ENCODE results near the gene PTPN3. TPM values are rescaled to one million over a fixed set of nuclear protein-coding genes. Genes with fewer than 3 reads are reported as not detected.

Gene PTPN3
- total RNA-seq, 2 donors from 2014 or later, result 6.9 to 7.9 TPM

- DNase-seq (ENCODE audit: low spot score), result no peak
- Histone ChIP-seq H3K27ac (no peak overlapping the region), H3K9me3 (no peaks in the 10 kb centered on the region), H3K36me3 (peaks cover 33% of the 10 kb centered on the region), H3K4me1 (no peaks in the 10 kb centered on the region), H3K27me3 (no peaks in the 10 kb centered on the region), H3K4me3 (no peak overlapping the region)
- TF ChIP-seq CTCF (IDR thresholded peaks at IDR 0.05), result no peak
Observed at GRCh38 chr9:109403766-109404320, 94.3 kb downstream of the PTPN3 start.

- H3K27ac ChIP-seq, result no peak overlapping the region
- no peaks in the 10 kb centered on the region for H3K27me3 ChIP-seq
- no peak for DNase-seq (ENCODE audit: low spot score)
- no peak overlapping the region for H3K4me3 ChIP-seq
- H3K9me3 ChIP-seq, result no peaks in the 10 kb centered on the region
- no peaks in the 10 kb centered on the region for H3K4me1 ChIP-seq
- TF ChIP-seq CTCF (IDR thresholded peaks at IDR 0.05), result no peak
- peaks cover 31% of the 10 kb centered on the region for H3K36me3 ChIP-seq
Observed at GRCh38 chr9:109403116-109403515, 95.0 kb downstream of the PTPN3 start.

GRCh38 chr9:109401990-109402318 lies 96.2 kb downstream of the PTPN3 start:
- Histone ChIP-seq H3K27me3 (no peaks in the 10 kb centered on the region), H3K4me3 (no peak overlapping the region), H3K36me3 (peaks cover 22% of the 10 kb centered on the region), H3K4me1 (no peaks in the 10 kb centered on the region), H3K9me3 (no peaks in the 10 kb centered on the region), H3K27ac (no peak overlapping the region)
- no peak for DNase-seq (ENCODE audit: low spot score)
- TF ChIP-seq CTCF (IDR thresholded peaks at IDR 0.05), result no peak

- no peak for DNase-seq (ENCODE audit: low spot score)
- peak; percentile 42 to 71 for TF ChIP-seq CTCF (IDR thresholded peaks at IDR 0.05)
- H3K27ac ChIP-seq, result no peak overlapping the region
- H3K27me3 ChIP-seq, result no peaks in the 10 kb centered on the region
- H3K36me3 ChIP-seq, result peaks cover 16% of the 10 kb centered on the region
- no peak overlapping the region for H3K4me3 ChIP-seq
- H3K4me1 ChIP-seq, result no peaks in the 10 kb centered on the region
- H3K9me3 ChIP-seq, result no peaks in the 10 kb centered on the region
Observed at GRCh38 chr9:109401169-109401989, 96.7 kb downstream of the PTPN3 start.

- H3K4me1 ChIP-seq, result no peaks in the 10 kb centered on the region
- H3K27me3 ChIP-seq, result no peaks in the 10 kb centered on the region
- H3K9me3 ChIP-seq, result no peaks in the 10 kb centered on the region
- peaks cover 7% of the 10 kb centered on the region for H3K36me3 ChIP-seq
- DNase-seq (ENCODE audit: low spot score), result no peak
- H3K27ac ChIP-seq, result no peak overlapping the region
- H3K4me3 ChIP-seq, result no peak overlapping the region
- no peak for TF ChIP-seq CTCF (IDR thresholded peaks at IDR 0.05)
Observed at GRCh38 chr9:109399258-109399767, 98.8 kb downstream of the PTPN3 start.
